Activated CD4-positive, alpha-beta T cell treated with anti-CD3 and anti-CD28 coated beads, Interleukin-2, amount 50 U/mL, for 16 hours (primary cell): Measurements from ENCODE around the gene LRRN4CL.
"Not testable (repeated sequence)": the region's sequence is repeated elsewhere in the genome, so short reads cannot be mapped to it uniquely, and the experiment has no call there.

Experiments
- DNase-seq: peaks from one replicate; pipeline ENCODE4 v3.0.0-alpha.2; 2020

The LRRN4CL gene

DNA sequence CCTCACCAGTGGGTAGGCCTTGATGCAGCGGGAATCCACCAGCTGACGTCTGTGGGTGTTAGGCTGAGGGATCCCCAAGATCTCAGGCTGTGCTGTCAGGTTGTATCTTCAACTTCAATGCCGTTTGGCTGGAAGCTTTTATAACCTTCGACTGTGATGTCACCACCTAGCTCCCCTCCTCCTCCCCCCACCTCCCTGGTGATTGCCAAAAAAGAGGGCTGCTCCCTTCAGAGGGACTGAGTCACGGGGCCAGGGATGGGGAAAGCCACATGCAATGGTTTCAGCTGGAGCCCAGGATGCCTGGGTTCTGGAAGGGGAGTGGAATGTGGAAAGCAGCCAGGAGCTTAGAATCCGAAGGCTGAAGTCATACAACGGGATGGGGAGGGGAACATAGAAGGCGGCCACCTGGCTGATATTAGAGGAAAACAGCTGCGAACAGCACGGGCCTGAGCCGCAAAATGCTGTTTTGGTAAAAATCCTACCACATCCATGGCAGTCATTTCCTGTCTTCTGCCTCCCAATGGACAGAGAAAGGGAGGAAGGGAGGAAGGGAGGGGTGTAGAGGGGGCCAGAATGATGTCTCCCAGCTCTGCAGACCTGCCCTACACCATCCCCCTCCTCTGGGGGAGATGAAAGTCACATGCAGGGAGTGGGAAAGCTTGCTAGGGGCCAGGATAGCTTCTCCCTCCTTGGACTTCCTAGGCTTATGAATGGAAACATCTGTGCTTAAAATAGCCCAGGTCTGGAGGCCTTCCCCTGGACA is at the start of gene LRRN4CL:
LRRN4CL (minus strand) TSS at position 110 of the 763 bp plus-strand sequence. CDS start 1,022 bp downstream, outside the sequence.
- DNase-seq, result no peak

DNA sequence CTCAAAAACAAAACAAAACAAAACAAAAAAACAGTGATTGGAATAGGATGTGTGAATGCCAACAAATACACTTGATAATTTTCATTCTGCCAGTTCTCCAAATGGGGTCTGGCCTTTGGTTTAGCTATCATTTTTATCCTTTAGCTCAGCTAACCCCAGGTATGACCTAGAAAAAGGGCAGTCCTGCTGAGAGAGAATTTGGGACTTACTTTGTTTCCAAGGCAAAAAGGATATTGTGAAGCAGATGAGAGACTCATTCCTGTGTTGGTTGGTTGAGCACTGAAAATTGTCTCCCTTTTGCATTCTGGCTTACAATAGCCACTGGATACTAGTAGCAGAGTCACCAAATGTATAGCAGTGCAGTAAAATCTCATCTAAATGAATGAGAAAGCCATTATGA is 47.9 kb upstream of the LRRN4CL start:
- DNase-seq, result no peak

DNA sequence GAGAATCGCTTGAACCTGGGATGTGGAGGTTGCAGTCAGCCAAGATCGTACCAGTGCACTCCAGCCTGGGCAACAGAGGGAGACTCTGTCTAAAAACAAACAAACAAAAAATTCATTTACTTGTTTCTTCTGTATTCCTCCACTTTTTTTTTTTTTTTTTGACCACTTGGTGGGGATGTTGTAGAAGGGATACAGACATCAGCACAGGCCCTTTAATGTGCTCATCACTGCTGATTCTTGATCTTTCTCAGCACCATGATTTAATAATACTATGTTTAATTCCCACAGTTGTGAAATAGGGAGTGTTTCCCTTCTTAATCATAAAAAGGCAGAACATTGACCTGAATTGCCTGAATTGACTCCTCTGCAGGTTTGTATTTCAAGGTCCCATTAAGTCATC is 43.5 kb upstream of the LRRN4CL start:
- peak; percentile 33 for DNase-seq

DNA sequence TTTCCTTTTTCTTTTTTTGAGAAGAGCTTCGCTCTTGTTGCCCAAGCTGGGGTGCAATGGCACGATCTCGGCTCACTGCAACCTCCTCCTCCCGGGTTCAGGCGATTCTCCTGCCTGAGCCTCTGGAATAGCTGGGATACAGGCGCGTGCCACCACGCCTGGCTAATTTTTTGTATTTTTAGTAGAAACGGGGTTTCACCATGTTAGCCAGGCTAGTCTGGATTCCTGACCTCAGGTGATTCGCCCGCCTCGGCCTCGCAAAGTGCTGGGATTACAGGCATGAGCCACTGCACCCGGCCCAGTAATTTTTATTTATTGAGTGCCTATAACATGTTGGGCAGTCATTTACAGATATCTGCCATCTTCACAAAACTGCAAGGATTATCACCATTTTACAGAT is 40.7 kb upstream of the LRRN4CL start:
- DNase-seq, result not testable (repeated sequence)

DNA sequence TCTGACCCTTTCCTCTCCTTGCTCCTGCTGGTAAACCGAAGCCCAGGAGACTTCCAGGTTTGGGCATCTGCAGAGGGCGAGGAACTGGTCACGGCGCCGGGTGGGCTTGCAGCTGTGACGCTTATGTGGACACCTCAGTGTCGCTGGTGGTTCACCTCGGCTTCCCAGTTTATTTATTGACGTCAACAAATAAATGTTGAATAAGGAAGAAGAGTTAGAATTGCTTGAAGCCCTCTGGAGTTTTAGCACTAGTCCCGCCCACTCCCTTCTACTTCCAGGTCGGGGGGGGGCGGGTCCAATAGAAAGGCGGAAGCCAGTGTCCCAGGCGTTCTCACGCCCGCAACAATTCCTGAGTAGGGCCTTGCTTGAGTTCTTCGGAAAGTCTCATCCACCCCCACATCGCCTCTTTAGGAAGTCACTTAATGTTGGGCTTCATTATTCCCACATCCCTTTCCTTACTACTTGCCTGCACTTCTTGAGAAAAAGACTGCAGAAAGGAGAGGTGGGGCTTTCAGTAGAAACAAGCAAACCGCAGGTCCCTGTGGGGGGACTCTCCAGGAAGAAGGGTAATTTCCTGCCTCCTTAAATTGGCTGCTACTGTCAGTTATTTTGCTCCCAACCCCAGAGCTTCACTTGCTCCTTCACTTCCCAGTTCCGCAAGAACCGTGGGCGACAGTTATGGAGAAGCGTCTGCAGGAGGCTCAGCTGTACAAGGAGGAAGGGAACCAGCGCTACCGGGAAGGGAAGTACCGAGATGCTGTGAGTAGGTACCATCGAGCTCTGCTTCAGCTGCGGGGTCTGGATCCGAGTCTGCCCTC is 39.0 kb upstream of the LRRN4CL start, which contains the start of gene TTC9C:
TTC9C (plus strand) TSS at position 316 of the 818 bp plus-strand sequence; CDS start at position 679, 363 bp downstream.
- DNase-seq, result peak; percentile 87

DNA sequence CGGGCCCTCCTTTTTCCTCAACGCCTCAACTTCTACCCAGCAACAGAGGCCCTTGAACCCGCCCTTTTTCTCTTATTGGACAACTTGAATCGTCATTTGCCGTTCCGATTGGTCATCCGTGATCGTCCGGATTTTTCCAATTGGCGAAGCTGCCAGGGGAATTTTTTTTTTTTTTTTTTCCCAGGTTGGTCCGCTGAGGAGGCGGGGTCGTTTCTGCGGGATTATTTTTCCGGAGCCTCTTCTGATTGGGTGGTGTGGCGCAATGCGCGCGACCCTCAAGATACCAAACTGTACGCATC is 38.5 kb upstream of the LRRN4CL start:
- peak; percentile 96 for DNase-seq

DNA sequence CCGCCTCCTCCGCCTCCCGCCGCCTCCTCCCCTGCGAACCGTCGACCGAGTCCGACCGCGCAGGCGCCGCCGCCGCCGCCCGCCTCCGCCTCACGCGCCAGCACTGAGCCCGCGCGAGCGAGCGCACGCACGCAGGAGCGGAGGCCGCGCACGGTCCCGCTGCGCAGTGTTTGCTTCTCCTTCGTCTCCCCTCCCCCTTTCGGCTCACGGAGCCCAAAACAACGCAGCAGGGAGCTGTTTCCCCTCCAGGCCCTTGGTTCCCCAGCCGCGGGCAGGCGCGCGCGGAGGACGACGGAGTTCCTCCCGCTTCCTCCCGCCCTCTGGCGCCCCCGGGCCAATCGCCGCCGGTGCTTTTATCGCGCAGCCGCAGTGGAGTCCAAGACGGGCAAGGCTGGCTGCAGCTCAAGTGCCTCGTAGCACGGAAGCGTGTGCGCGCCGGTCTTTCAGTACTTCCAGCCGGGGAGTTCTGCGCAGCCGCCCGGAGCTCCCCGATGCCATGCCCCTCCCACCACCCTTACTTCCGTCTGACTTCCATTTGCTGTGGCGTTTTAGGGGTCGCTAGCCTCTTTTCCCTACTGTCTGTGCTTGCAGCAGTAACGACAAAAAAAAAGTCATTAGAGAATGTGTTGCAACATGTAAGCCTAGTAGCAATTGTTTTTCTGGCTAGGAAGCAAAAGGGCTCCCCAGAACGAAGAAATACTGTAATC is 38.0 kb upstream of the LRRN4CL start, which contains the start of gene HNRNPUL2:
HNRNPUL2 (minus strand) TSS at position 293 of the 707 bp plus-strand sequence. CDS start 301 bp downstream, outside the sequence.
- peak; percentile 99 for DNase-seq

DNA sequence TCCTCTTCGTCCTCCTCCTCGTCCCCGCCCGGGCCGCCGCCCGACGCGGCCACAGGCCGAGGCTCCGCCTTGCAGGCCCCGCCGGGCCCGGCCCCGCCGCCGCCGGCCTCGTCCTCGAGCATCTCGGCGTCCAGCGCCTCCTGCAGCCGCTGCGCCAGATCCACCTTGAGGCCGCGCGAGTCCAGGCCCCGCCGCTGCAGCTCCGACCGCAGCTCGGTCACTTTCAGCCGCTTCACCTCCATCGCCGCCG is 37.5 kb upstream of the LRRN4CL start:
- DNase-seq, result no peak

DNA sequence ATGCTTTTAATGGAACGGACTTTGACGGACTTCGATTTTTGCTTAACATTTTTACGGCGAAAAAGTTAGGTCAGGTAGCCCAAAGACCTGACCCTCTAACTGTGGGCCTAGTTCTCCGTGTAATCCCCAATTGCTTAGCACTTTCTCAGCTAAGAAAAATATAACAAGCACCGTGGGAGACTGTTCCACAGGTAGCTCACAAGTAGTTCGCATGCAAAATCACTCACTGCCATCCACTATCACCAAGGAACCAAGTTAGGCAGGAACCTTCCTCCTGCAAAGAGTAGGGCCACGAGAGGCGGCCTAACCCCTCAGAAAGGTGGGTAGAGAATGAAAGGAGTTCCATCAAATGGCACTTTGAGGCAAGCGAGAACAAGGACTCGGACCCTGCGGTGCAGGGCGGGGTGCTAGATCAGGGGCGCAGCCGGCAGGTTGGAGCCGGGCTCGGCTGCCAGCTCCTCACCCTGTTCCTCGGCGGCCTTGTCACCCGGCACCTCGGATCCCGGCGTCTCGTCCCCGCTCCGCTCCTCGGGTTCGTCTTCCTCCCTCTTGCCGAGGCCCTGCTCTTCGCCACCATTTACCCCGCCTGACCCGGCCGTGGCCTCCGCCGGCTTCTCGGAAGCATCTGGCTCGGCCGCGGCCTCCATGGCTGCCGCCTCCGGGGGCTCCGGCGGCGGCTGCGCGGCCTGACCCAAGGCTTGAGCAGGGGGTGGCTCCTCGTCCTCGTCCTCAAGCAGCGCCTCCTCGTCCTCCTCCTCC is 37.0 kb upstream of the LRRN4CL start:
- no peak for DNase-seq

DNA sequence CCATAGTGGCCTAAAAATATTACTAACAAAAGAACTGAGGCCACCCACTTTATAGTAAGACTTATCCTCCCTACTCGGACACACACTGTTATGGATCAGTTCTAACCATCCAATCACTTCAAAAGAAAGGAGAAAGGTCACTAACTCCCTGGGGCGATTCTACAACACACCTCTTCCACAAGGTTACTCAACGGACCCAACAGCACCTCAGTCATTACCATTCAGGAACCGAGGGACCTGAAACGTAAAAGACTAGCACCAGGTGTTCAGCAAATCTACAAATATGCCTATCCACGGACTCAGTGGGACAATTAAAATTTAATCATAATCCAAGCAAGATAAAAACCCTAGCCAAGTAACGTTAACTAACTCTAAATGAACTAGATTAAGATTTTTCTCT is 36.3 kb upstream of the LRRN4CL start:
- no peak for DNase-seq

DNA sequence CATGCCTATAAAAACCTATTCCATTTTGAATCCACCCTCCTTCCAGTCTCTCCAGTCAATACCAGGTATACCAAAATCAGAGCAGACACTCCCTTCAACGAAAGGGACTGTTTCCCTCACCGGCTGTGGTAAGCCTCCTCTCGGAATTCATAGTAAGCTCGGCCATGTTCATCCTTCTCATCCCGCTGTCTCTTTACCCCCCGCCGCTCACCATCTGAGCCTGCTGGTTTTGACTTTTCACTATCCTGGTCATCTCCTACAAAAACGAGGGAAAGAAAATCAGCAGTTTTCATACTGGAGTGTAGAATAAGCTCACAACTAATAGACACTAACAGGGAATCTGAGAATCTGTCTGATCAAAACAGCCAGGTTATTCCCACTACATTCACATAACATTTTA is 34.8 kb upstream of the LRRN4CL start:
- no peak for DNase-seq

DNA sequence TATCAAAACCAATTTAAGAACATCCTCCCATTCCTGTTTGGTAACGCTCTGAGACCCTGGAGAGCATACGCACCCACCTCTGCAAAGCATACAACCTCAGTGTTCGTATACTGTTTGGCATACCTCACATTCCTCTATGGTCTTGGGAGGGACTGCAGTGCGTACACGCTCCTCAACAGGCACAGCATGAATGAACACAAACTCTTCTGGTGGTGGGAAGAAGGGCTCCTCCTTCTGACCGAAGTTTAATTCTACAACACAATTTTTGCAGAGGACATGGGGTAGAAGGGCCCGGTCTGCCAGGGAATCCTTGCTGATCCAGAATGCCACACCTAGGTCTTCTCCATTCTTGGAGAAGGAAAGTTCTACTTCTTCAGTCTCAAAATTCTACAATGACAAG is 32.7 kb upstream of the LRRN4CL start:
- DNase-seq, result no peak

DNA sequence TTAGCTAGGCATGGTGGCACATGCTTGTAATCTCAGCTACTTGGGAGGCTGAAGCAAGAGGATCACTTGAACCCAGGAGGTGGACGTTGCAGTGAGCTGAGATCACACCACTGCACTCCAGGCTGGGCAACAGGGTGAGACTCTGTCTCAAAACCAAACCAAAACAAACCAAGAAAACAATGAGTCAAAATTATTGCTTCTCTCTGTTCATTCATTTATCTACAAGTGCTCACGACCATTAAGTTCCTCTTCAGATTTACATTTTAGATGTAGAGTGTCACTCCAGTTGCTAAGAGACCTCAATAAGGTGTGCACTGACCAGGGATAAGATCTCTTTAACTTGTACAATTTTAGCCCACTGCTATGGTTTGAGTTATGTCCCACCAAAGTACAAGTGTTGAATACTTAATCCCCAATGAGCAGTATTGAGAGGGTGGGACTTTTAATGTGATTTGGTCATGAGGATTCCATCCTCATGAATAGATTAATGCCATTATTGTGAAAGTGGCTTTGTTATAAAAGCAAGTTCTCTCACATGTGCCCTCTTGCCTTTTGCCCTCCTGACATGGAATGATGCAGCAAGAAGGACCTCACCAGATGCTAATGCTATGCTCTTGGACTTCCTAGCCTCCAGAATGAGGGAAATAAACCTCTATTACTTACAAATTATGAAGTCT is 30.1 kb upstream of the LRRN4CL start:
- DNase-seq, result peak; percentile 39

DNA sequence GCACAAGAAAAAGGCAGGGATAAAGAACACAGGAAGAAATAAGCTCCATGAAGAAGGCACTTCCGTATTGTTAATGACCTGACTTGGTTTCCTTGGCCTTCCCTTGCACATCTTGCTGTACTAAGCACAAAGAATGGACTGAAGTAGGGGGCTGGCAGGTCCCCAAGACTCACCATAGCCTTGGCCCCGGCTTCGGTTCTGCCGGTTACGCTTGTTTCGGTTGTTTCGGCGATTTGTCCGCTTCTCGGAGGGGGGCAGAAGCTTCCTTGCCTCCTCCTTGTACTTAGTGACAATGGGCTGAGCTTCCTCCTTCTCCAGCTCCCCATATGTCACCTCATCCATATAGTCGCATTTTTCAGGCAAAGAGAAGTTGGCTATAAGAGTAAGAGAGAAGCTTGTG is 27.5 kb upstream of the LRRN4CL start:
- no peak for DNase-seq

DNA sequence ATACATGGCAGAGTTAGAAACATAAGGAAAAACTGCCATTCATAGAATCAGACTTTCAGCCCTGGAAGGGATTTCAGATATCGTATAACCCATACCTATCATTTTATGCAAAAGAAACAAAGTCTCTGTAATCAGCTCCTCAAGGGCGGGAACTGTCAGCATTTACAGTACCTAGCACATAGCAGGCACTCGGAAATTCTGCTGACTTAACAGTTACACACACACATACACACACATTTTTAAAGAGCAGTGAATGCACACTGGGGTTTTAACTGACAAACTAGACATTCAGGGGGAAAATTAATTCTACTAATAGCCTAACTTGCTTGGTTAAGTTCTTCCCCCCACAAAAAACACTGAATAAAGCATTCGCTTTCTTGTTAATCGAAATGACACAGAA is 26.9 kb upstream of the LRRN4CL start:
- no peak for DNase-seq

DNA sequence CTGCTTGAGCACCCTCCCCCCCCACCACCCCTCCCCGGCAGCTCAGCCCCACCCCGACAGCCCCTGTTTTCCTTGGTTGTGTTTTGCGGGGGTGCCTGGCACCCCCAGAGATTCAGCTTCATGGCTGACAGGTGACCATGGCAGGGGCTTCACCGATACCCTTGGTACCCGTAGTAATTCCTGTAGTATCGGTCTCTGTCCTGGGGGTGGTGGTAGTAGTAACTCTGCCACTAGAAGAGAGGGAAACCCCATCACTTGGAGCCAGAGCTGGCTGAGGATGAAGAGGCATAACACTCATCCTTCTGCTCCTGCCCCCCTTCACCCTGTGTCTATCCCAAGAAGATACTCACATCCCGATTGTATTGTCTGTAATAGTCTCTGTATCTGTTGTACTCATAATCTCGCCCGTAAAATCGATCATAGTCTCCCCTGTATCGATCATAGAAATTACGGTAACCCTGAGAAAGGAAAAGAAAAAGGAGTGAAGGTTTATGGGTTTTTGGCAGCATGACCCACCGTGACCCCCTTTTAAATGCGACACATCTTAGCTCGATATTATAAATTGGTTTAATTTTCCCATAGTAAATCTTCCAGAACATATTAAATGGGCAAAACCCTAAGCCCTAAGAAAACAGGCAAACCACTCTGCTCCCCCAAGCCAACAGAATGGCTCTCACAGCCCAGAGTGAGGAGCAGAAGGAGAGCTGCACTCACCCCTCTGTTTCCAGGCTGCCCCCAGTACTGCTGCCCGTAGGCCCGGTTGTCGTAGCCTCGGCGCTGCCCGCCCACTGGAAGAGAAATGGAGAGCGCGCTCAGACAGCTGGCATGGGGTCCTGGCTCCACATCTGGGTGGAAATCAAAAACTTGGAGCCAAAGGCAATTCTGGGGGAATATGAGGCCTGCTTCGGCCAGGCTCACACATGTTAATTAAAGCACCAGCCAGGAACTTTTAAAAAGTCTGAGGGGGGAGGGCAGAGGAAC is 26.1 kb upstream of the LRRN4CL start:
- DNase-seq, result no peak

DNA sequence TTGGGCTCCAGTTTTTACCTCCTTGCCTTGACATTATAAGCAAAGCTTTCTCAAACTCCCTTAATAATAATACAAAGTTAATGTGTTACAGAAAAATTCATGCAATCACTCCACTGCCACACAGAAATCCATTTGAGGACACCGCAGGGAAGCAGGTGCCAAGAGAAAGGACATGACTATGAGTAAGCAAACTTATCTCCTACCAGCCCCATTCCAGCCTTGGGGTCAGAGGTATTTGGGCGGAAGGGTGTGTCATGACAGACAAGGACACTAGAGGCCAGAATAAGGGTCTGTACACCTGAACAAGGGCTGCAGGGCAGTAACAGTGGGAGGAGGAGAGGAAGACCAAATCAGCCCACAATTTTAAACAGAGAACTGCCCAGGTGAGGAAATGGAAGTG is 24.0 kb upstream of the LRRN4CL start:
- no peak for DNase-seq

DNA sequence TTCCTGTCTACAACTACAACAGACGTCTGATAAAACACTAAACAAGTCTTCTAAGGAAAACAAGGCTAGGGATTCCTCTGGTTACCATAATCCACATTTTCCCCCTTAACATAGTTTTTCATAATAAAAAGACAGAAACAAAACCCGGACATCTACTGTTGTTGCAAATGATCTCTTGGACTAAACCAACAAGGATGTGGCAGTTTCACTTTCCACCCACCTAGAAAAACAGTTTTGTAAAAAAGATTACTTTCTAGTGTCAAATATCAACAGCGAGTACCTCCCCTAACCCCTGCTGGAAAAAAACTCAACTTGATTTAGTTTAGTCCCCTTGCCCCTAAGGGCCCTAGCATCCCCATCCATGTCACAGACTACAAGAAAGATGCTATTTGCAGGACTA is 23.5 kb upstream of the LRRN4CL start:
- DNase-seq, result no peak

DNA sequence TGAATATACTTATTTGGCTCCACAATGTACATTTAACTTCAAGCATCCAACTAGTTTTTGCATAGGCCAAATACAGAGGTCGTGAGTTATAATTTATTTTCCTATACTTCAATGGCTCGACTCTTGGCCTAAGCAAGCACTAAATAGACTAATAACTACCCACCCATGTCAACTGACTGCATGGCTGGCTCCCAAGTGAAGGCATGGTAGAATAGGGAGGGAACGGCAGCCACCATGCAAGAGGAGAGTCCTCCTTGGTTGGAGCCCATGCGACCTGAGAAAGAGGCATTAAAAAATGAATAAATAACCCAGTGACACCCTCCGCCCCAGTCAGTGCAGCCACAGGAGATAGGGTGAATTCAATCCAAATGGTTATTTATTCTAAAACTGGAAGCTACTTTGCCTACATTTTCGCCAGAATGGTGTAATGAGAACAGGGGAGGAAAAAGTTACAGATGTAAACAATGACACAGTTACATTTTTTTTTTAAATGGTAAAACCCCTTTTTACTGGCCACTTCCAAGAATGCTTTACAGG is 23.0 kb upstream of the LRRN4CL start:
- no peak for DNase-seq

DNA sequence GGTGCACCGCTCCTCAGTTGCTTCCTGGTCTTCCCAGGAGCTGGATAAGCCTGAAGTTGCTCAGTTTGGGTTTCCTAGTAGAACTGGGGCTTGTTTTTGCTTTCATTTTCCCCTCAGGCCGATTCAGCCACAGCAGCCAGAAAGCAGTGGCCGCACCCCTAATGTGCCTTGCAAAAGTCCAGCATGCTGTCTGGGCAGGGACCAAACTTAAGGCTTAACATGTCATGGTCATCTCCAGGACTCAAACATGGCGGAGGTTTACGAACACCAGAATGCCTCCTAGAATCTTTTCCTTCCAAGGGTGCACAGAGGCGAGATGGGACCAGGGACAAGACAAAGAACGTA is 20.6 kb upstream of the LRRN4CL start:
- DNase-seq, result no peak
